Endothelial cell of umbilical vein (primary cell): Measurements from ENCODE around the gene MYT1. TPM values are rescaled to one million over a fixed set of nuclear protein-coding genes. Genes with fewer than 3 reads are reported as not detected.

ENCODE experiments used
- BruUV-seq: library from RNA; stranded (reverse); fragments of 400-500 nt; replicated peaks from 2 replicates; lab custom pipeline; 2021; lab: Mats Ljungman, UMichigan
- CTCF ChIA-PET: fragments of 300-600, 350-600 bp; sonication (Branson Sonifier 250); formaldehyde crosslinking; loops from one replicate; lab custom pipeline; 2021; ENCODE audit warnings: antibody characterized with exemption, inconsistent platforms; lab: Charles Lee
- POLR2A ChIA-PET: fragments of 300-600, 350-600 bp; sonication (Branson Sonifier 250); formaldehyde crosslinking; loops from one replicate; lab custom pipeline; 2021; ENCODE audit warnings: antibody characterized with exemption, inconsistent platforms; lab: Charles Lee
- DNase-seq: peaks from one replicate; pipeline ENCODE4 v3.0.0-alpha.2; 2011; ENCODE audit warnings: low read depth, low spot score
- FAIRE-seq: peaks from 2 replicates; lab custom pipeline; 2011; peaks lifted over from hg19 to GRCh38; lab: Jason Lieb, UNC
- H2AFZ ChIP-seq: 2 replicates; pipeline ENCODE4 v1.6.0; 2012; ENCODE audit warnings: low read depth, low read length, control low read depth, inconsistent platforms
- H3K27ac ChIP-seq: 2 replicates; pipeline ENCODE4 v1.5.1; 2011; ENCODE audit warnings: low read depth, mild to moderate bottlenecking, control low read depth, low read length, moderate library complexity; ENCODE audit not compliant: insufficient read depth
- H3K27me3 ChIP-seq, 2 experiments: 2 replicates each; pipeline versions ENCODE4 v1.6.0 to v1.6.1; 2011; ENCODE audit warnings: low read length in 2 of 2, mixed read lengths in 1 of 2; ENCODE audit not compliant: control insufficient read depth in 2 of 2, insufficient read depth in 2 of 2
- H3K36me3 ChIP-seq, 2 experiments: 2 replicates in 1 of 2; 3 replicates in 1 of 2; pipeline ENCODE4 v1.5.1; 2011; ENCODE audit warnings: low read length in 2 of 2, mild to moderate bottlenecking in 1 of 2, moderate library complexity in 1 of 2; ENCODE audit not compliant: control insufficient read depth in 2 of 2, insufficient read depth in 2 of 2; ENCODE audit errors: extremely low read depth in 1 of 2
- H3K4me1 ChIP-seq: 3 replicates; pipeline ENCODE4 v1.5.1; 2011; ENCODE audit warnings: mild to moderate bottlenecking, low read length; ENCODE audit not compliant: control insufficient read depth, insufficient read depth; ENCODE audit errors: extremely low read depth
- H3K4me2 ChIP-seq: 2 replicates; pipeline ENCODE4 v1.6.1; 2011; ENCODE audit warnings: low read length, control low read depth, mixed read lengths; ENCODE audit not compliant: insufficient read depth
- H3K4me3 ChIP-seq, 3 experiments: fragments of 200-600 bp in 1 of 3; sonication (generic), shearing (Covaris generic) in 1 of 3; replicated peaks in 1 of 3; 2 replicates each; pipeline ENCODE4 v1.5.1; 2011 to 2016; ENCODE audit warnings: control low read depth in 3 of 3, low read length in 3 of 3, mild to moderate bottlenecking in 2 of 3, inconsistent platforms in 1 of 3, low read depth in 1 of 3, moderate library complexity in 1 of 3; ENCODE audit not compliant: insufficient read depth in 1 of 3
- H3K79me2 ChIP-seq: 2 replicates; pipeline ENCODE4 v1.6.0; 2012; ENCODE audit warnings: low read length, inconsistent platforms; ENCODE audit not compliant: control insufficient read depth, insufficient read depth
- H3K9ac ChIP-seq: replicated peaks from 2 replicates; pipeline ENCODE3; 2011; ENCODE audit warnings: low read length, control low read depth; ENCODE audit not compliant: insufficient read depth; ENCODE audit errors: extremely low read depth
- H3K9me1 ChIP-seq: replicated peaks from 3 replicates; pipeline ENCODE4 v1.6.0; 2011; ENCODE audit warnings: mild to moderate bottlenecking, low read length; ENCODE audit not compliant: control insufficient read depth, insufficient read depth; ENCODE audit errors: extremely low read depth
- H3K9me3 ChIP-seq: replicated peaks from 2 replicates; pipeline ENCODE4 v1.5.1; 2012; ENCODE audit warnings: low read length, inconsistent platforms; ENCODE audit not compliant: control insufficient read depth, insufficient read depth
- H4K20me1 ChIP-seq: replicated peaks from 2 replicates; pipeline ENCODE3; 2011; ENCODE audit warnings: mild to moderate bottlenecking, low read length; ENCODE audit not compliant: control insufficient read depth, insufficient read depth; ENCODE audit errors: extremely low read depth
- CTCF ChIP-seq, 2 donors: IDR thresholded peaks; 1 replicate in 1 of 2; 2 replicates in 1 of 2; pipeline ENCODE4 v1.5.1; 2011; ENCODE audit warnings: low read length in 2 of 2, mild to moderate bottlenecking in 2 of 2, moderate library complexity in 2 of 2, control low read depth in 1 of 2, inconsistent platforms in 1 of 2, low read depth in 1 of 2; ENCODE audit not compliant: insufficient read depth in 1 of 2; ENCODE audit errors: extremely low read depth in 1 of 2
- EZH2 ChIP-seq: IDR thresholded peaks from 2 replicates; pipeline ENCODE4 v1.6.1; 2012; ENCODE audit warnings: borderline replicate concordance, low read depth, mild to moderate bottlenecking, moderate library complexity, low read length, inconsistent platforms; ENCODE audit not compliant: severe bottlenecking
- FOS ChIP-seq: IDR thresholded peaks from 2 replicates; pipeline ENCODE4 v1.6.1; 2011; ENCODE audit warnings: mild to moderate bottlenecking, low read length, moderate library complexity, borderline replicate concordance; ENCODE audit not compliant: insufficient read depth
- JUN ChIP-seq: IDR thresholded peaks from 2 replicates; pipeline ENCODE4 v1.6.1; 2011; ENCODE audit warnings: borderline replicate concordance, low read depth; ENCODE audit not compliant: insufficient read length, insufficient read depth
- POLR2A ChIP-seq: IDR thresholded peaks from 2 replicates; pipeline ENCODE4 v1.6.1; 2012; ENCODE audit warnings: low read depth, mild to moderate bottlenecking, control low read depth, low read length
- POLR2AphosphoS5 ChIP-seq: IDR thresholded peaks from 2 replicates; pipeline ENCODE4 v1.6.1; 2012; ENCODE audit warnings: low read depth, mild to moderate bottlenecking, control low read depth, low read length, moderate library complexity; ENCODE audit not compliant: insufficient read depth
- dilution Hi-C: fragments of 300-500 bp; cut with MboI; formaldehyde crosslinking; loops from one replicate; pipeline ENCODE4 v1.15.0; 2019; ENCODE audit warnings: low sequenced_read_pairs; ENCODE audit not compliant: extremely low pct_ligation_motif_present
- intact Hi-C: fragments of 100-400 bp; cut with micrococcal nuclease; formaldehyde crosslinking; loops from one replicate; pipeline ENCODE4 v1.10.0; 2022
- polyA plus RNA-seq, 4 experiments: library from polyadenylated mRNA; depleted of rRNA in 3 of 4; stranded (reverse) in 3 of 4; unstranded in 1 of 4; fragments of >200 nt; gene quantifications; 2 replicates each; pipeline versions ENCODE4 v1.2.1 to v1.2.3, GENCODE V29; 2011 to 2012; ENCODE audit warnings: missing spikeins in 1 of 4
- total RNA-seq: library from RNA; stranded (reverse); gene quantifications from 2 replicates; pipeline ENCODE4 v1.2.3, GENCODE V29; 2021

Gene MYT1
- total and polyA plus RNA-seq, 2 donors (not counting 3 experiments of a cell fraction or from before 2014, with no cell fraction given): not detected

- intact Hi-C loops: no loop called here
- no peaks in the 10 kb centered on the region for H3K4me1 ChIP-seq
- no peak for DNase-seq
- H3K4me3 ChIP-seq: no peak overlapping the region
- dilution Hi-C loops: no loop called here
- no peaks in the 10 kb centered on the region for H3K9me3 ChIP-seq
- CTCF ChIA-PET: interaction anchor here (0.6 to 1.0 kb wide), 3 partner anchors 10 to 266 kb away, joined by 3 to 5 read pairs (median 3); partner anchors contain the start of gene TPD52L2
- H3K4me2 ChIP-seq: no peak overlapping the region
- no peaks in the 10 kb centered on the region for H3K9me1 ChIP-seq
- FAIRE-seq: peak; percentile 15
- no peaks in the 10 kb centered on the region for H3K79me2 ChIP-seq
- H3K27ac ChIP-seq: no peak overlapping the region
- H2AFZ ChIP-seq: no peak overlapping the region
- no peaks in the 10 kb centered on the region for H4K20me1 ChIP-seq
- no peak overlapping the region for H3K9ac ChIP-seq
- no TSS peak for BruUV-seq
- POLR2A ChIA-PET: no interaction called here
- H3K36me3 ChIP-seq: no peaks in the 10 kb centered on the region
- TF ChIP-seq CTCF (IDR thresholded peaks at IDR 0.05; ENCODE audit: extremely low read depth in 1 of 2, insufficient read depth in 1 of 2, low read depth in 1 of 2, low read length in 2 of 2) (peak in 1 of 2 donors; percentile 48), JUN (no peak)
- peaks cover 0 to 6% of the 10 kb centered on the region in 2 experiments for H3K27me3 ChIP-seq
Measured at GRCh38 chr20:64131406-64131805, 32.8 kb upstream of the MYT1 start.

GRCh38 chr20:64133951-64134407 is 30.3 kb upstream of the MYT1 start:
- Histone ChIP-seq H3K27me3 (no peaks in the 10 kb centered on the region), H3K4me2 (no peak overlapping the region), H3K79me2 (no peaks in the 10 kb centered on the region), H3K4me3 (no peak overlapping the region), H3K9me1 (no peaks in the 10 kb centered on the region), H2AFZ (no peak overlapping the region), H3K27ac (no peak overlapping the region), H3K9ac (no peak overlapping the region), H3K4me1 (no peaks in the 10 kb centered on the region), H3K36me3 (no peaks in the 10 kb centered on the region), H4K20me1 (no peaks in the 10 kb centered on the region), H3K9me3 (no peaks in the 10 kb centered on the region)
- BruUV-seq: no TSS peak
- TF ChIP-seq POLR2A: no peak
- TF ChIP-seq FOS: no peak
- no peak for TF ChIP-seq POLR2AphosphoS5
- no peak for TF ChIP-seq CTCF (IDR thresholded peaks at IDR 0.05; ENCODE audit: extremely low read depth in 1 of 2, insufficient read depth in 1 of 2, low read depth in 1 of 2, low read length in 2 of 2)
- no peak for TF ChIP-seq EZH2
- no peak for TF ChIP-seq JUN
- intact Hi-C loops: no loop called here
- no peak for FAIRE-seq
- POLR2A ChIA-PET: no interaction called here
- dilution Hi-C loops: no loop called here
- CTCF ChIA-PET: no interaction called here
- no peak for DNase-seq
